Transverse colon (tissue), 4 donors: ENCODE measurements around the gene METTL13.

Source experiments
- EP300 ChIP-seq: sonication (generic); formaldehyde crosslinking; IDR thresholded peaks from one replicate; pipeline ENCODE4 v1.6.1; 2017; ENCODE audit warnings: antibody characterized with exemption, low read depth
- POLR2A ChIP-seq: fragments of 450-650 bp; IDR thresholded peaks from one replicate; pipeline ENCODE4 v1.6.1; 2016; ENCODE audit warnings: antibody characterized with exemption, mild to moderate bottlenecking, moderate library complexity
- POLR2AphosphoS5 ChIP-seq, 3 donors: sonication (generic); formaldehyde crosslinking; IDR thresholded peaks; one replicate each; pipeline ENCODE4 v1.6.1; 2016; ENCODE audit warnings: antibody characterized with exemption in 3 of 3
- TF ChIP-seq, protein P1 (sequence below), 5 experiments: fragments of 200-600 bp in 3 of 5; fragments of 450-650 bp in 2 of 5; sonication (generic) in 3 of 5; IDR thresholded peaks; 1 replicate in 2 of 5; 2 replicates in 3 of 5; pipeline ENCODE4 v1.5.1; 2016 to 2017; ENCODE audit warnings: antibody characterized with exemption in 5 of 5, inconsistent platforms in 3 of 5, mild to moderate bottlenecking in 2 of 5, moderate library complexity in 1 of 5

DNA sequence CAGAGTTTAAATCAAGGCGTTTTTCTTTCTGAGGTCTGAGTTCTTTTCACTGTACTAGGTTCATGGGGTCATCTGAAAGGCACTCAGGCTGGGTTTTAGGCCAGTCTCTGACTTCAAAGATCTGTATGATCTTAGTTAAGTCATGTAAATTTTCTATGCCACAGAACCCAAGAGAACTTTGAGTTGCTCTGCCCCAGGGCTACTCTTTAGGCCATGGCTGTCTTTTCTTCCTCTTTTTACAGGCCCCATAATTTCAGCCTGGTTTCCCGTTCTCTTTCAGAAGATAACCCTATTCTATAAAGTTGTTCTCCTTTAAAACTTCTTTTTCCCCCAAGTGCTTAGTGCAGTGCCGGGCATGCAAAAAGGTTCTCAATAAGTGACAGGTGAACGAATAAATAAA lies 26.1 kb downstream of the METTL13 start:
- TF ChIP-seq, protein P1, sequence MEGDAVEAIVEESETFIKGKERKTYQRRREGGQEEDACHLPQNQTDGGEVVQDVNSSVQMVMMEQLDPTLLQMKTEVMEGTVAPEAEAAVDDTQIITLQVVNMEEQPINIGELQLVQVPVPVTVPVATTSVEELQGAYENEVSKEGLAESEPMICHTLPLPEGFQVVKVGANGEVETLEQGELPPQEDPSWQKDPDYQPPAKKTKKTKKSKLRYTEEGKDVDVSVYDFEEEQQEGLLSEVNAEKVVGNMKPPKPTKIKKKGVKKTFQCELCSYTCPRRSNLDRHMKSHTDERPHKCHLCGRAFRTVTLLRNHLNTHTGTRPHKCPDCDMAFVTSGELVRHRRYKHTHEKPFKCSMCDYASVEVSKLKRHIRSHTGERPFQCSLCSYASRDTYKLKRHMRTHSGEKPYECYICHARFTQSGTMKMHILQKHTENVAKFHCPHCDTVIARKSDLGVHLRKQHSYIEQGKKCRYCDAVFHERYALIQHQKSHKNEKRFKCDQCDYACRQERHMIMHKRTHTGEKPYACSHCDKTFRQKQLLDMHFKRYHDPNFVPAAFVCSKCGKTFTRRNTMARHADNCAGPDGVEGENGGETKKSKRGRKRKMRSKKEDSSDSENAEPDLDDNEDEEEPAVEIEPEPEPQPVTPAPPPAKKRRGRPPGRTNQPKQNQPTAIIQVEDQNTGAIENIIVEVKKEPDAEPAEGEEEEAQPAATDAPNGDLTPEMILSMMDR (IDR thresholded peaks at IDR 0.05) = no peak
- no peak for TF ChIP-seq POLR2A
- no peak for TF ChIP-seq POLR2AphosphoS5 (IDR thresholded peaks at IDR 0.05)
- no peak for TF ChIP-seq EP300
